GM21717 (cell line): ENCODE data around the gene CERKL.

Experiments used
- ATAC-seq: cut with Tn5 transposase; IDR thresholded peaks from one replicate; pipeline ENCODE4 v1.9.1; 2021; ENCODE audit warnings: mild to moderate bottlenecking, moderate library complexity; ENCODE audit not compliant: unreplicated experiment

Gene CERKL

DNA sequence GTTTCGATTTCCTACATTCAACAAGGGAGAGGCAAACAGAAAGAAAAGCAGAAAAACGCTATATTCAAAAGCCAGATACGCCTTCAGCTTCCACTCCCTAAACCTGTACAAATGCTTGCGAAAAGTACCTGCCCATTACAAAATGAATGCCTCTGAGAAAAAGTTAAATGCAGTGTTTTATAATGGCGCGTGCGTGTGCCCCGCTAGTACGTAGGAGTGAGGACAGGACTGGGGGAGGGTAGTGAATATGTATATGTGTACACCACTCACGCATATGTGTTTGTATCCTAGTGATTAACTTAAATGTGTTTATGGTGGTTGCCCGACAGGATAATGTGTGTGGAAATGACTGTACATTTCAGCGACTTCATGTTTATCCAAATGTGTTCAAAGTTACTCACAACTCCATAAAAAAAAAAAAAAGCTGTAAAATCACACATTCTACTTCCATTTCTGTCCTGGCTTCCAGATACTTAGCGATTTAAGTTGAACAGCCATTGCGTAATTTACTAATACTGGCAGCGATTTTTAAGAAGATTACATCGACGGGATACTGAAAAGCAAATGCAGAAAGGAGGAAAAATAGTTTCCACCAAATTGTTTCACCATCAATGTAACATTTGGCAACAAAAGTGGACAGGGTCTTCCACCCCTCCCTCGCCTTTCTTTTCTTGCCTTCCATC is 22.1 kb upstream of the CERKL start:
- ATAC-seq = no peak

DNA sequence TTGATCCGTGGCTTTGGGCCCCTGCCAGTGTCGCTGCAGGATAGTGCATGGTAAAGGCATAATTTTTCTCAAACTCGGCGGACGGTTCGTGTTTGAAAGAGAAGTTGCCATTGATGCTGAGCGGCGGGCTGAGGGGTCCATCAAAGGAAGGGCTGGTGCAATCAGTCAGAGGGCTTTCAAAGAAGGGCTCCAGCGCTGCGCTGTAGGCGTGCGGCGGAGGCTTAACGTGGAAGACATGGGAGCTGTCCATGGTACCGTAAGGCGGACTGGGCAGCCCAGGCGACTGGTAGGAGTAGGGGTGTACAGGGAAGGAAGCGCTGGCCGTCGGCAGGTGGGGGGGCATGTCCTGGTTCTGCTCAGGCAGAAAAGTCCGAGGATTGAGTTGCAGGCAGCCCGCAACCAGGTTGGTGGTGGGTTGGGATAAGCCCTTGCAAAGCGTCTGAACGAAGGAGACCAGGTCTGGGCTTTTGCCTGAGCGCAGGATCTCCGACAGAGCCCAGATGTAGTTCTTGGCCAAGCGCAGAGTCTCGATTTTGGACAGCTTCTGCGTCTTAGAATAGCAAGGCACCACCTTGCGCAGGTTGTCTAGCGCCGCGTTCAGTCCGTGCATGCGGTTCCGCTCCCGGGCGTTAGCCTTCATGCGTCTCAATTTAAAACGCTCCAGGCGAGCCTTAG is 21.1 kb upstream of the CERKL start:
- ATAC-seq = no peak

DNA sequence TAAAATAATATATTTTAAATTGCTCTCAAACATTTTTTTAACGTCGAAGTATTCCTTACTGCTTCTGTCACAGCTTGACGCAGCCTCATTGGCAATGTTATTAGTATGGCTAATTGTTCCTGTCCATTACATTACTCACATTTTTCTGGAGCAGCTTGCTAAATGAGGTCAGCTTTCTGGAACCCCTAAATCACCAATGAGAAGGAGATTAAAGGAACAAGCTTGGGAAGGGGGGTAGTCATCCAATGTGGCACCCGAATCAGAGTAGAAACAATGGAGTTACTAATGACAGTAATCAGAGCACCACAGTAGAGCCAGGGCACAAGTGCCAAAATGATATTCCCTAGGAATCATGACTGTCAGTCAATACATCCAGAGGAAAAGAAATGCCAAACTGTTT is 18.3 kb upstream of the CERKL start:
- no peak for ATAC-seq

DNA sequence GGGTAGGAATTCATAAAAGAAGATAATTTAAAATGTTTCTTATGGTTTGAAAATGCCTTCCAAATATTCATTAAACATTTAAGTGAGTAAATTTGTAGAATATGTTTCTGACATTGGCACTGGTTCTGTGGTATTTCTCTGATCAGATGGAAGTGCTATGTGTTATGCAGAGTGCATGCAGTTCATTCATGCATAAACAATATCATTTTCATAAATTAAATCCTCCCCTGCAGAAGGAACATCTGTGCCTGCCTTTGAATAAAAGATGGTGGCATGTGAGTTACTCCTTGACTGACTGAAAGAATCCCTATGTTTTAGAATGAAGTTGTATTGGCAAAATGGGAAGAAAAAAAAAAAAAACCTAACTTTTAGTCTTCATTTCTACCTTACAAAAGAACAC is 17.6 kb upstream of the CERKL start:
- no peak for ATAC-seq

DNA sequence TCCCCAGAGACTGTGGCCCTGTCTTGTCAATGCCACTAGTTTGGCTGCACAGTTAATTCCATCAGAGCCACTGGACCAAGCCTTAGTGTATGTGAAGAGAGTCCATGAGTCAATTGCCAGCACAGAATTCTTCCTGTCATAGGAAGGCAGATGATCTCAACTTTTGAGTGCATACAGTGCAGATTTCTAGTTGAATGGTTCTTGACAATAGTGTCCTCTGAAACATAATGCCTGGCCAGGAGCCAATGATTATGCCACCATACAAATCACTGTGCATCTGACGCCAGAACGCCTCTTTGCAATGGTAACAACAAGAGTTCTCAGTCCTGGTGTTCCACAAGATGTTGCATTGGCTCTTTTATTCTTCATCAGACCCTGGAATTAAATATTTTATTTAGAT is 16.3 kb upstream of the CERKL start:
- peak; percentile 42 for ATAC-seq

DNA sequence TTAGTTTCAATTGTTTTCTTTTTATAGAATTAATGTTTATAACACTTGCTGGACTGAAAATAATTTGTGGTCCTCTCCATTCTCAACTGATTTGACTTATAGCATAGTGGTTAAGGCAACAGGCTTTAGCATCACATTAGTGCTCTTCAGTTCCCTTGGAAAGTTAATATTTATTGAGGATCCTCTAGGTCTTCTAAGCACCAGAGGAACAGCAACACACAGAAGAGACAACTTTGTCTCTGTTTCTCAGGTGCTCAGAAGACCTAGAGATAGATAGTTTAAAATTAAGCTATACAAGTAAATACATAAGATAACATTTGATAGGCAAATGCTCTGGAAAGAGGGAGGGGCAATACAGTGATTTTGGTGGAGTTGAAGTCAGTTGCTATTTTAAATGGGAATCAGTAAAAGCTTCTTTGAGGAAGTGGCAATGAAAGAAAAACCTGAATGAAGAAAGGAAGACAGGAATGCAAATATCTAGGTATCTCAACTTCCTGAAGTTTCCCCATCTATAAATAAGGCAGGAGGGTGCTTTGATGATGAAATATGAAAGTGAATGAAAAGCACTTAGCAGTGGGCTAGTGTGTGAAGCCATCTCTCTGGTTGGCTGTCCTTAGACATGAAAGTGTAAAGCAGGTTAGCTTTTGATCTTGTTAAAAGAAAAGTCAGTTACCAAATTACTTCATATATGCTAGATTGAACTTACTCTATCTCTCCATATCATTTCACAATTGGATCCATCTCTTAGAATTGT is 15.5 kb upstream of the CERKL start:
- ATAC-seq = peak; percentile 97

DNA sequence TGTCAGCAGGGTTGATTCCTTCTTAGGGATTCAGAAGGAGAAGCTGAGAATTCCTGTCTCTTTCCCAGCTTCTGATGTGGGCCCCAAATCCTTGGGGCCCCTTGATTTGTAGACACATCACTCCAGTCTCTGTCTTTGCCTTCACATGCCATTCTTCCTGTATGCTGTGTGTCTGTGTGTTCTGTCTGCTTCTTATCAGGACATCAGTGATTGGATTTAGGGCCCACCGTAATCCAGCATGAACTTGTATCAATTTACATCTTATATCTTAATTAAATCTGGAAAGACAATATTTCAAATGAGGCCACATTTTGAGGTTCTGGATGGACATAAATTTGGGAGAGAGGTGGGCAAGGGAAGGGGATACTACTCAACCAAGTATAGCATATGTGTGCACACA is 13.7 kb upstream of the CERKL start:
- ATAC-seq = no peak

DNA sequence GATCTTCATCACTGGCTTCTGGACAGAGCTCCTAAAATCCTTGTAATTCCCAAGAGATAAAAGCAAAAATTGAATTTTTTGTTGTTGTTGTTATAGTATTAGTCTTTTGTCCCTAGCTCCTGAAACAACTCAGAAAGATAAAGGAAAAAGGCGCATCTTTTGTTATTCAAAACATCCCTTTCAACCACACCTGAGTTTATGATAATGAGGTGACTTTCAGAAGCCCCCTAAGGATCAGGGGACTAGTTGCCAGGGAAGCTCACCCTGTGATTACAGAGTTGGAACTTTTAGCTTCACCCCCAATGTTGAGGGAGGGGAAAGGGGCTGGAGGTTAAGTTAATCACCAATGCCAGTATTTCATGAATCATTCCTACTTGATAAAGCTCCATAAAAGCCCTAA is 10.3 kb upstream of the CERKL start:
- ATAC-seq = no peak

DNA sequence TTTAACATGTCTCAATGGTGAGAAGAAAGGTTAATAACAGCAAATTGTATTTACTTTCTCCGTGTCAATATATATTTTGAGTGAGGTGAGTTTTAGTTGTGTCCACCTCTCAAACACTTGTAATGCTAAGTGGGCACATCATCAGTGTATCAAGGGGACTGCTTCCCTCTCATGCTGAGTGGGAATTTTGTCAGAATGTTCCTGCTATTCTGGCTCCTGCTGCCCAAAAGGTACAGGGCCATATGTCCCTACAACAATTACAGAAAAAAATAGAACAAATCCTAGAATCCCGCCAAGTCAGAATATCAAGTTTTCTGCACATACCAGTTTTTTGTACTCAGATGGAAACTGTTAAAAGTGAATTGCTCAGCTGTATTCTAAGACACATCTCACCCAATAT is 5.4 kb upstream of the CERKL start:
- no peak for ATAC-seq

DNA sequence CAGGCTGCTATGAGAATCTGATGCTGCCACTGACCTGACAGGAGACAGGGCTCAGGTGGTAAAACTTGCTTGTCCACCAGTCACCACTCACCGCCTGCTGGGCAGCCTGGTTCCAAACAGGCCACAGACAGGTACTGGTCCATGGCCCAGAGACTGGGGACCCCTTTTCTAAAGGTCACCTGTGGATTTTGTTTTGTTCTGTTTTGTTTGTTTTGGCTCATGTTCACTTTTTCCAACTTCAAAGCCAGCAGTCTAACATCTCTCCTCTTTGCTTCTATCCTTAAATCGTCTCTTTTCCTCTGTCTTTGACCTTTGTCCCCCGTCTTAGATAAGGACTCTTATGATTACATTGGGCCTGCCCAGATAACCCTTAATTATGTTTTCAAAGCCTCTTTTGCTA is 3.3 kb upstream of the CERKL start:
- ATAC-seq = no peak

DNA sequence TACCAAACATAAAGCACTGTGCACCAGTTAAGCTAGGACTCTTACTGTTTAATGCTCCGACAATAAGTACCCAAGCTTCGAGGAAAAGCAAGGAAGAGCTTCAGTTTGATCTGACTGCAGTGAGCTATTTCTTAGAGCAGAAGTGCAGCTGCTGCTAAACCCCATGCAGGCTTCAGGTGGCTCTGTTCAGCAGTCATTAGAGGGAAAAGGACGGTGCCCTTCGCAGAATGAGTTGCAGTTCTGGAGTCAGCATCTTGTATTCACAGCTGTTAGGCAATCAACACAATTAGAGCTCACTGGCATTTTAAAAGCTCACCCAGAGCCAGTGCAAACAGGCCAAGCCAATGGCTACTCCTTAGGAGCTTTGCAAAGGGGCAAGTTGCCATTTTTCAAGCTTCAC is 1.5 kb upstream of the CERKL start:
- ATAC-seq = no peak

DNA sequence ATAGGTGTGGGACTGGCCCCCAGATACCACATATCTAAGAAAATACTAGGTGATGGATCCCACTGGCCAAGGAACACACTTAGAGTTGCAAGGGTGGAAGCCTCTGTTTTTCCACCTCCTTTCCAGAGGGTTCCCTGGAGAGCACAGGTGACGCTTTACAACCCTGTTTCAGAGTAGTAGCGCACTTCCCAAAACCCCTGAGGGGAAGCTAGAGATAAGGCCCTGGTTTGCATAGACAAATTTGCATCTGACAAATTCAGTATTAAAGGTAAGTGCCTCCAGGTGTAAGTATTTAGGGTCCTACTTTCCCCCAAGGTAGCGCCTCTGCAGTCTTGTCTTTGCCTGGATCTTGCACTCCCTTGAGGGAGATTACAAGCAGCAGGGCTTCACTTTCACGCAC is 474 bp upstream of the CERKL start:
- no peak for ATAC-seq

DNA sequence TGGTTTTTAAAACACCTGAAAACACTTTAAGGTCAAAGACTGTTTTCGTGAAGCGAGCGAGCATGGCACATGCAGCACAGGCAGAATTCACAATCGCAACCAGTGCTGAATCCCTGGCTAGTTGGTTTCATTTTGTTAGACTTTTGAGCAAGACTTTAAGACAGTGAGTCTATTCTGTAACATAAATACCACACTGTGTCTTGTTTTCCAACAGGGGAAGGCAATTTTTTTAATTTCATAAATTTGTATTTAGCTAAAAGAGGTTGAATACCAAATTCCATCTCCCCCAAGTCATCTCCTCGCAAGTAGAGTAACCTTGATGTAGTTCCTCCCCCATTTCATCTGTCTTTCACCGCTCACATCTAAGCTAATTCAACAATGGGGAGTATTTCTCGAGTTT is 1.4 kb downstream of the CERKL start:
- ATAC-seq = no peak

DNA sequence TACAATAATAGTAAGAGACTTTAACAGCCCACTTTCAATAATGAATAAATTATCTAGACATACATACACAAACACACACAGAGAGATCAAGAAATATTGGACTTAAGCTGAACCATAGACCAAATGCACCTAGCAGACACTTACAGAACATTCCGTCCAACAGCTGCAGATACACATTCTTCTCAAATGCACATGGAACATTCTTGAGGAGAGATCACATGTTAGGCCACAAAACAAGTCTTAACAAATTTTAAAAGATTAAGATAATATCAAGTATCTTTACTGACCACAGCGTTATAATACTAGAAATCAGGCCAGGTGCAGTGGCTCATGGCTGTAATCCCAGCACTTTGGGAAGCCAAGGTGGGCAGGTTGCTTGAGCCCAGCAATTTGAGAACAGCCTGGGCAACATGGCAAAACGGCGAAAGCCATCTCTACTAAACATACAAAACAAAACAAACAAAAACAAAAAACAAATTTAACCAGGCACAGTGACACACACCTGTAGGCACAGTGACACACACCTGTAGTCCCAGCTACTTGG is 7.4 kb downstream of the CERKL start:
- ATAC-seq = no peak

DNA sequence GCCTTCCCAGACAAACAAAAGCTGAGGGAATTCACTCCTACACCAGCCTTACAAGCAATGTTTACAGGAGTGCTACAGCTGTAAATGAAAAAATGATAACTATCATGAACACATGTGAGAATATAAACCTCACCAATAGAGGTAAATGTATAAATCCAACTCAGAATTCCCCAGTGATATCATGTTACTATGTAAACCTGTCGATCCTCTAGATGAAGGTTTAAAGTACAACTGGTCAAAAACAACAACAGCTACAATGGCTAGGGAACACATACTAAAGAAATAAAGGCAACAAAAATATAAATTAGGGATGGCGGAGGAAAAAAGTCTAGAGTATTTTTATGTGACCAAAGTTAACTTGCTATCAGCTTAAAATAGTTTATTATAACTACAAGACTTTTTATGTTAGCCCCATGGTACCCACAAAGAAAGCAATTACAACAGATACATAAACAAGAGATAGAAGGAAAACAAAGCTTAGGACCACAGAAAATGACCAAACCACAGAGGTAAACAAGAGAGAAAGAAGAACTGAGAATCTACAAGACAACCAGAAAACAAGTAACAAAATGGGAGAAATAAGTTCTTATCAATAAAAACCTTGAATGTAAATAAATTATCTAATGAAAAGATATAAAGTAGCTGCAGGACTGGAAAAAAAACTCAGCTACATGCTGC is 8.3 kb downstream of the CERKL start:
- ATAC-seq = no peak

DNA sequence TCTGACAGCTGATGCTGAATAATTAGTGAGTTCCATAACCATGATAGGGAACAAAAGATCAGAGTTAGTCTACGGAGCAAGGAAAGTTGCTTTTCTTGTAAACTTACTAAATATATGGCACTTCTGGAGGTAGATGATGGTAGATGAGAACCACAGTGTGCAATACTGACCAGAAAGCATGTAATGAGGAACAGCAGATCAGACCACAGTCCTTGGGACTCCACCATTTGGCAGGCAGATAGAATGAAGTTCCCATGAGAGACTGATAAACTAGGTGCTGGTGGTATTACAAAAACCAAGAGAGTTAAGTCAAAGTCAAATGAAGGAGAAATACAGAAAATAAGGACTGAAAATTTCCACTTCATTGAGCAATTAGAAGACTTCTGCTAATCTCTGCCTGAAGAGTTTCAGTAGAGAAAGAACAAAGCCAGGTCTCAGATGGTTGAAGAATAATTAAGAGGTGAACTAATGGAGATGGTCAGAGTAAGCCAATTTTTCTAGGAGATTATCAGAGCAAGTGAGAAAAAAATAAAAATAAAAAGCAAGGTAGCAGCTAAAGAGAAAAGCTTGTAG is 10.4 kb downstream of the CERKL start:
- ATAC-seq = no peak

DNA sequence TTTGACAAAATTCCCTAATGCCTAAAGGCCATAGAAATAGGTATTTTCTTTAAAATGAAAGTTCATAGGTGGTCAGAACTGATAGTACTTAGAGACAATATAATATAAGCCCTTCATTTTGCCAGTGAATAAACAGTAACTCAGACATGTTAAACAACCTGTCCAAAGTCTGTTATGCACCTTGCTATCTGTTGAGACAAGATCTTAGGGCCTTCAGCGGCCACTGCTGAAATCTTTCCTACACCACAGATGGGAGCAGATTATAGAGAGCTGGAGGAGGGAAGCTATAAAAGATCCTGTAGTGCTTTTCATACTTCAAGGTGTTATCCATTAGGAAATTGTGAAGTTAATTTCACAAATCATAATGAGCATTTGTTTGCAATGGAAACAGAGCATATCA is 13.8 kb downstream of the CERKL start:
- ATAC-seq = no peak

DNA sequence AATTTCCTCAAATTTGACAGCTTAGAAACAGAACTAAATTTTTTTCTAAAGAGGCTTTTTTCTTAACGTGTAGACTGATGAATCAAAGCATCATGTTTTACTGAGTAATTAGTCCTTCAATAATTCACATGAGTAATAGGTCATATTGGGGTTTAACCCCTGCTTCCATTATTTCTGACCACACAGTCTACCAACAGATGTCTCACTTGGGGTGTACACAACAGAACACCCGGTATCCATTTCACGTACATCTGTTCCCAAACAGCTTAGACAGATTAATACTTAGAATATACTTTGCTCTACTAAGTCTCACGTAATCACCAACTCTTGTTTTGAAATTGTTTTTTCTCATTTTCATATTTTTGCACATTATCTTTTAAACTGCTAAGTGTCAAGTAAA is 14.8 kb downstream of the CERKL start:
- ATAC-seq = no peak

DNA sequence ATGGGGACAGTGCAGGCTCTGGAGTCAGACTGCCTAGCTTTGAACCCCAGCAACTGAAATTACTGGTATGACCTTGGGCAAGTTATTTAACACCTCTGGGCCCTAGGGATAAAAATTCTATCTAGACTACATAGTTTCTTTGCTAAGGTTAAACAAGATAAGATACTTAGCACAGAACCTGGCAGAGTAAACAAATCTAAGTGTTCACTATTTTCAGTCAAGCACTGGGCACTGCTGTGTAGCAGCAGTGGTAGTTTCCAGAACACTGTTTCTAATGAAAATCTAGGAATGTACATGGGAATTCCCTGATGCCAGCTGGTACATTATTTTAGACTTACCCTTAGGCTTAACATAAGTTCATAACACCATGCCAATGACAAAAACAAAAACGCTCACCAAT is 17.2 kb downstream of the CERKL start:
- ATAC-seq = no peak

DNA sequence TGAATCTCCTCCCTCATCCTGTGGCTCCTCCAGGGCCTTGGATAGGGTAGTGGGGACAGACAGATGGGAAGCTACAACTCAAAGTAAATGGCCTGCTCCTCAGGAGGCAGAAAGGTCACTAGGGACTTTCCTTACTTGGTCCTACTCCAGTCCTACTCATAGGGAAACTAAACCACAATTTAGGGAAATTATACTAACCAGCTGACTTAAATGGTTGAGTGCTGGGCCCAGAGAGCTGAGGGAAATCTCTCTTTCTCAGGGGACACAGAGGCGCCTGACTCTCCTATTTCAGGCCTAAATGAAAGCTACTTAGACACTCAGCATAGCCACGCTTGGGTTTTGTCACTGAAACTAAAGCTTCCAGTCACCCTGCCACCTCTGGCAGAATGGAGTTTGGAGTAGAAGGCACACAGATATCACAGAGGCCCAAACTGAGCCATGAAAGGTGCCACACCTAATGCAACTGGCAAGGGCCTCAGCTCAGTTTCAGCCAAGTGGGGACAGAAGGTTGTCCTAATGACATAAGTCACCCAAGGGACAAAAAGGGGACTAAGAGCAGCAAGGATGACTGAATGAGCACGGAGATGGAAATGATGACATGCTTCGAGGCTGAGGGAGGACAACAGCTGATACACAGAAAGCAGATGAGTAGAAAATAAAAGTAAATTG is 24.0 kb downstream of the CERKL start:
- ATAC-seq = peak; percentile 83
